GM18505 (cell line): ENCODE measurements around the gene MACC1.

Source experiments
- ATAC-seq: cut with Tn5 transposase; IDR thresholded peaks from one replicate; pipeline ENCODE4 v1.9.1; 2021; ENCODE audit not compliant: unreplicated experiment
- POLR2A ChIP-seq: IDR thresholded peaks from 4 replicates; pipeline ENCODE4 v1.6.1; 2011; ENCODE audit warnings: borderline replicate concordance; ENCODE audit not compliant: insufficient read depth, insufficient read length; ENCODE audit errors: extremely low read depth

Gene MACC1

GRCh38 chr7:20217193-20217948, at the start of gene MACC1:
Gene MACC1, minus strand, starts transcription at chr7:20217384. Its CDS starts 55,522 bp downstream, at chr7:20161862.
- no peak for TF ChIP-seq POLR2A

GRCh38 chr7:20264623-20265022, 47.4 kb upstream of the MACC1 start:
- TF ChIP-seq POLR2A, result no peak
- ATAC-seq, result no peak

More at GRCh38 chr7:20217193-20217948, at the start of gene MACC1:
- ATAC-seq, result peak; percentile 42

GRCh38 chr7:20260223-20260622, 43.0 kb upstream of the MACC1 start:
- no peak for ATAC-seq

GRCh38 chr7:20257212-20257611, 40.0 kb upstream of the MACC1 start:
- TF ChIP-seq POLR2A, result no peak
- ATAC-seq, result no peak

More at GRCh38 chr7:20260223-20260622, 43.0 kb upstream of the MACC1 start:
- no peak for TF ChIP-seq POLR2A

GRCh38 chr7:20249920-20250319, 32.7 kb upstream of the MACC1 start:
- TF ChIP-seq POLR2A, result no peak
- no peak for ATAC-seq

- no peak for TF ChIP-seq POLR2A
- ATAC-seq, result no peak
Observed at GRCh38 chr7:20249376-20249775, 32.2 kb upstream of the MACC1 start.

- no peak for ATAC-seq
- no peak for TF ChIP-seq POLR2A
Observed at GRCh38 chr7:20246236-20246635, 29.1 kb upstream of the MACC1 start.

- no peak for TF ChIP-seq POLR2A
- ATAC-seq, result no peak
Observed at GRCh38 chr7:20244334-20245120, 27.3 kb upstream of the MACC1 start.

- TF ChIP-seq POLR2A, result no peak
- peak; percentile 43 for ATAC-seq
Observed at GRCh38 chr7:20241911-20242261, 24.7 kb upstream of the MACC1 start.

GRCh38 chr7:20241194-20241910, 24.2 kb upstream of the MACC1 start:
- TF ChIP-seq POLR2A, result no peak
- ATAC-seq, result no peak

GRCh38 chr7:20240080-20240926, 23.1 kb upstream of the MACC1 start:
- ATAC-seq, result peak; percentile 44
- TF ChIP-seq POLR2A, result no peak

- peak; percentile 82 for ATAC-seq
- TF ChIP-seq POLR2A, result peak; percentile 20
Observed at GRCh38 chr7:20238754-20239324, 21.7 kb upstream of the MACC1 start.
